GM23338 (cell line): Measurements from ENCODE around the gene DNAJC1. TPM values are rescaled to one million over a fixed set of nuclear protein-coding genes. Genes with fewer than 3 reads are reported as not detected.

ENCODE experiments used
- ATAC-seq: fragments of 200-7000 bp; cut with Tn5 transposase; 3 replicates; pipeline ENCODE4 v1.9.1; 2020
- DNase-seq: peaks from one replicate; pipeline ENCODE4 v3.0.0-alpha.2; 2015; ENCODE audit warnings: low spot score
- H2AFZ ChIP-seq: fragments of 200-600 bp; sonication (generic); 2 replicates; pipeline ENCODE4 v1.8.0; 2016; ENCODE audit warnings: antibody characterized with exemption, mild to moderate bottlenecking, moderate library complexity
- H3F3A ChIP-seq: fragments of 200-600 bp; sonication (generic); replicated peaks from 2 replicates; pipeline ENCODE4 v1.8.0; 2017; ENCODE audit warnings: antibody characterized with exemption, mixed run types, low read depth
- H3K27ac ChIP-seq: fragments of 200-600 bp; sonication (generic); 2 replicates; pipeline ENCODE4 v1.6.1; 2016; ENCODE audit warnings: low read depth
- H3K27me3 ChIP-seq: fragments of 200-600 bp; sonication (generic); 2 replicates; pipeline ENCODE4 v1.8.0; 2016; ENCODE audit warnings: mild to moderate bottlenecking, mixed run types, moderate library complexity; ENCODE audit not compliant: insufficient read depth
- H3K36me3 ChIP-seq: fragments of 200-600 bp; sonication (generic); 2 replicates; pipeline ENCODE4 v1.8.0; 2016; ENCODE audit warnings: mild to moderate bottlenecking; ENCODE audit not compliant: insufficient read depth
- H3K4me1 ChIP-seq: fragments of 200-600 bp; sonication (generic); 2 replicates; pipeline ENCODE4 v1.8.0; 2016; ENCODE audit warnings: mild to moderate bottlenecking, moderate library complexity; ENCODE audit not compliant: insufficient read depth
- H3K4me2 ChIP-seq: fragments of 200-600 bp; sonication (generic); 2 replicates; pipeline ENCODE4 v1.7.1; 2017; ENCODE audit warnings: mixed run types
- H3K4me3 ChIP-seq: fragments of 200-600 bp; sonication (generic); 2 replicates; pipeline ENCODE4 v1.6.1; 2016; ENCODE audit warnings: mixed run types
- H3K79me2 ChIP-seq: fragments of 200-600 bp; sonication (generic); replicated peaks from 2 replicates; pipeline ENCODE4 v1.8.0; 2017; ENCODE audit warnings: mild to moderate bottlenecking; ENCODE audit not compliant: insufficient read depth
- H3K9me2 ChIP-seq: fragments of 200-600 bp; sonication (generic); 2 replicates; pipeline ENCODE4 v1.8.0; 2017; ENCODE audit not compliant: insufficient read depth
- H4K20me1 ChIP-seq: fragments of 200-600 bp; sonication (generic); replicated peaks from 2 replicates; pipeline ENCODE4 v1.8.0; 2017; ENCODE audit warnings: mild to moderate bottlenecking; ENCODE audit not compliant: insufficient read depth
- H3K27ac Mint-ChIP-seq: 2 replicates; pipeline ENCODE4 v1.8.0; 2020; ENCODE audit warnings: inconsistent platforms, mild to moderate bottlenecking, moderate library complexity, mixed read lengths
- H3K27me3 Mint-ChIP-seq: 3 replicates; pipeline ENCODE4 v1.8.0; 2022; ENCODE audit warnings: low read depth, mild to moderate bottlenecking, moderate library complexity, mixed read lengths, inconsistent platforms; ENCODE audit not compliant: insufficient read depth, poor library complexity
- H3K36me3 Mint-ChIP-seq: 3 replicates; pipeline ENCODE4 v1.8.0; 2021; ENCODE audit warnings: low read depth, mild to moderate bottlenecking, inconsistent platforms, moderate library complexity, mixed read lengths
- H3K4me1 Mint-ChIP-seq: 3 replicates; pipeline ENCODE4 v1.8.0; 2020; ENCODE audit warnings: mild to moderate bottlenecking, inconsistent platforms, mixed read lengths
- H3K4me3 Mint-ChIP-seq: 3 replicates; pipeline ENCODE4 v1.8.0; 2021; ENCODE audit warnings: moderate library complexity, mild to moderate bottlenecking, inconsistent platforms, mixed read lengths
- H3K9me3 Mint-ChIP-seq: 3 replicates; pipeline ENCODE4 v1.8.0; 2020; ENCODE audit warnings: moderate library complexity, mild to moderate bottlenecking, inconsistent platforms, mixed read lengths
- CREB1 ChIP-seq: fragments of 250-450 bp; sonication (Bioruptor Pico); IDR thresholded peaks from 2 replicates; pipeline ENCODE4 v1.5.0; 2020; ENCODE audit warnings: low read depth, mild to moderate bottlenecking, moderate library complexity
- EZH2 ChIP-seq: fragments of 200-600 bp; sonication (generic); IDR thresholded peaks from one replicate; pipeline ENCODE4 v1.8.0; 2017; ENCODE audit warnings: antibody characterized with exemption, mild to moderate bottlenecking, low read depth; ENCODE audit not compliant: unreplicated experiment
- NANOG ChIP-seq: IDR thresholded peaks from 2 replicates; pipeline ENCODE4 v1.6.1; 2016; ENCODE audit warnings: antibody characterized with exemption, borderline replicate concordance
- POLR2AphosphoS5 ChIP-seq: IDR thresholded peaks from 2 replicates; pipeline ENCODE4 v1.6.1; 2016; ENCODE audit warnings: antibody characterized with exemption, low read depth
- REST ChIP-seq: IDR thresholded peaks from one replicate; pipeline ENCODE4 v1.6.1; 2018; ENCODE audit warnings: antibody characterized with exemption; ENCODE audit not compliant: unreplicated experiment
- ZNF114 ChIP-seq: fragments of 250-450 bp; sonication (Bioruptor Pico); IDR thresholded peaks from 2 replicates; pipeline ENCODE4 v1.5.0; 2020; ENCODE audit warnings: mild to moderate bottlenecking, moderate library complexity
- ZNF331 ChIP-seq: fragments of 250-450 bp; sonication (Bioruptor Pico); IDR thresholded peaks from 2 replicates; pipeline ENCODE4 v1.5.0; 2020; ENCODE audit warnings: low read depth, mild to moderate bottlenecking, moderate library complexity
- ZNF462 ChIP-seq: fragments of 250-450 bp; sonication (Bioruptor Pico); IDR thresholded peaks from 2 replicates; pipeline ENCODE4 v1.5.0; 2020; ENCODE audit warnings: mild to moderate bottlenecking, moderate library complexity
- polyA plus RNA-seq: library from polyadenylated mRNA; unstranded; fragments of >200 nt; fragmentation: Nextera tagmentation; extraction: Ambion mirVana; gene quantifications from 2 replicates; pipeline ENCODE4 v1.2.1, GENCODE V29; 2016
- total RNA-seq: library from RNA; depleted of rRNA; stranded (reverse); fragments of >200 nt; shearing (Covaris generic); gene quantifications from 2 replicates; pipeline ENCODE4 v1.2.3, GENCODE V29; 2014
- TF ChIP-seq, protein P1 (sequence below): IDR thresholded peaks from 2 replicates; pipeline ENCODE4 v1.6.1; 2016; ENCODE audit warnings: antibody characterized with exemption
- TF ChIP-seq, protein P2 (sequence below), 2 experiments: fragments of 200-600 bp in 1 of 2; sonication (generic) in 1 of 2; conservative IDR thresholded peaks; 2 replicates each; pipeline versions ENCODE4 v1.5.1 to v1.6.1; 2016 to 2017; ENCODE audit warnings: antibody characterized with exemption in 2 of 2, low read depth in 2 of 2, mild to moderate bottlenecking in 2 of 2, moderate library complexity in 1 of 2

DNAJC1 gene
- total and polyA plus RNA-seq, 2 experiments from 2014 or later: 38.6 to 45.3 TPM

- Histone ChIP-seq H3K4me1 (no peaks in the 10 kb centered on the region), H3K9me2 (0 out of 2 replicates have a peak, but pooled peaks cover 4% of the 10 kb centered on the region), H3K79me2 (no peaks in the 10 kb centered on the region), H3K27me3 (no peaks in the 10 kb centered on the region), H2AFZ (no peak overlapping the region), H3K4me3 (no peak overlapping the region), H3F3A (no peaks in the 10 kb centered on the region), H3K36me3 (no peaks in the 10 kb centered on the region), H3K27ac (no peak overlapping the region), H4K20me1 (no peaks in the 10 kb centered on the region; the same call in 1 of the 2 replicates), H3K4me2 (no peak overlapping the region)
- H3K4me1 Mint-ChIP-seq: no peaks in the 10 kb centered on the region
- TF ChIP-seq NANOG (no peak), CREB1 (CRISPR knock-in tag) (no peak), EZH2 (no peak), REST (no peak), ZNF114 (CRISPR knock-in tag) (no peak), ZNF462 (CRISPR knock-in tag) (no peak), POLR2AphosphoS5 (no peak), ZNF331 (CRISPR knock-in tag) (no peak)
- TF ChIP-seq, protein P1, sequence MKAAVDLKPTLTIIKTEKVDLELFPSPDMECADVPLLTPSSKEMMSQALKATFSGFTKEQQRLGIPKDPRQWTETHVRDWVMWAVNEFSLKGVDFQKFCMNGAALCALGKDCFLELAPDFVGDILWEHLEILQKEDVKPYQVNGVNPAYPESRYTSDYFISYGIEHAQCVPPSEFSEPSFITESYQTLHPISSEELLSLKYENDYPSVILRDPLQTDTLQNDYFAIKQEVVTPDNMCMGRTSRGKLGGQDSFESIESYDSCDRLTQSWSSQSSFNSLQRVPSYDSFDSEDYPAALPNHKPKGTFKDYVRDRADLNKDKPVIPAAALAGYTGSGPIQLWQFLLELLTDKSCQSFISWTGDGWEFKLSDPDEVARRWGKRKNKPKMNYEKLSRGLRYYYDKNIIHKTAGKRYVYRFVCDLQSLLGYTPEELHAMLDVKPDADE: no peak
- TF ChIP-seq, protein P2, sequence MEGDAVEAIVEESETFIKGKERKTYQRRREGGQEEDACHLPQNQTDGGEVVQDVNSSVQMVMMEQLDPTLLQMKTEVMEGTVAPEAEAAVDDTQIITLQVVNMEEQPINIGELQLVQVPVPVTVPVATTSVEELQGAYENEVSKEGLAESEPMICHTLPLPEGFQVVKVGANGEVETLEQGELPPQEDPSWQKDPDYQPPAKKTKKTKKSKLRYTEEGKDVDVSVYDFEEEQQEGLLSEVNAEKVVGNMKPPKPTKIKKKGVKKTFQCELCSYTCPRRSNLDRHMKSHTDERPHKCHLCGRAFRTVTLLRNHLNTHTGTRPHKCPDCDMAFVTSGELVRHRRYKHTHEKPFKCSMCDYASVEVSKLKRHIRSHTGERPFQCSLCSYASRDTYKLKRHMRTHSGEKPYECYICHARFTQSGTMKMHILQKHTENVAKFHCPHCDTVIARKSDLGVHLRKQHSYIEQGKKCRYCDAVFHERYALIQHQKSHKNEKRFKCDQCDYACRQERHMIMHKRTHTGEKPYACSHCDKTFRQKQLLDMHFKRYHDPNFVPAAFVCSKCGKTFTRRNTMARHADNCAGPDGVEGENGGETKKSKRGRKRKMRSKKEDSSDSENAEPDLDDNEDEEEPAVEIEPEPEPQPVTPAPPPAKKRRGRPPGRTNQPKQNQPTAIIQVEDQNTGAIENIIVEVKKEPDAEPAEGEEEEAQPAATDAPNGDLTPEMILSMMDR (conservative IDR thresholded peaks at IDR 0.05; ENCODE audit: low read depth in 2 of 2): no peak
- ATAC-seq: no peak
- H3K27ac Mint-ChIP-seq: no peak overlapping the region
- no peaks in the 10 kb centered on the region for H3K27me3 Mint-ChIP-seq
- no peak overlapping the region for H3K4me3 Mint-ChIP-seq
- peaks cover 21% of the 10 kb centered on the region for H3K36me3 Mint-ChIP-seq
- DNase-seq: no peak
- peaks cover 12% of the 10 kb centered on the region for H3K9me3 Mint-ChIP-seq
Observed at GRCh38 chr10:21894648-21895342, 108.7 kb downstream of the DNAJC1 start.
